Measurements from ENCODE around the gene ZEB1. TPM values are rescaled to one million over a fixed set of nuclear protein-coding genes. Genes with fewer than 3 reads are reported as not detected.

The ZEB1 gene
- total and polyA plus RNA-seq, 2 donors from 2014 or later = 5.5 to 43.0 TPM

- Histone ChIP-seq H3K9ac (ENCODE audit: low read length in 3 of 3) (no peak overlapping the region), H3K4me1 (ENCODE audit: control insufficient read depth in 2 of 3, insufficient read depth in 2 of 3, low read depth in 1 of 3, low read length in 3 of 3) (no peaks in the 10 kb centered on the region), H3K36me3 (ENCODE audit: control insufficient read depth in 2 of 3, insufficient read depth in 3 of 3, low read length in 3 of 3) (no peaks in the 10 kb centered on the region), H3K27me3 (ENCODE audit: control insufficient read depth, insufficient read depth, low read length) (no peaks in the 10 kb centered on the region), H3K9me3 (ENCODE audit: control insufficient read depth in 2 of 3, insufficient read depth in 1 of 3, low read length in 3 of 3) (no peaks in the 10 kb centered on the region), H3K4me3 (ENCODE audit: low read length in 3 of 3) (no peak overlapping the region), H3K27ac (ENCODE audit: low read depth in 2 of 2, low read length in 2 of 2) (no peak overlapping the region)
- no peak for FAIRE-seq
- intact Hi-C loops (cut with DNase I) = no loop called here
- no peak for DNase-seq
- no peak for TF ChIP-seq CTCF (IDR thresholded peaks at IDR 0.05; ENCODE audit: borderline replicate concordance, extremely low read depth, insufficient read depth)
These were observed 28.7 kb downstream of the ZEB1 start for GRCh38 chr10:31347705-31348104.

DNA sequence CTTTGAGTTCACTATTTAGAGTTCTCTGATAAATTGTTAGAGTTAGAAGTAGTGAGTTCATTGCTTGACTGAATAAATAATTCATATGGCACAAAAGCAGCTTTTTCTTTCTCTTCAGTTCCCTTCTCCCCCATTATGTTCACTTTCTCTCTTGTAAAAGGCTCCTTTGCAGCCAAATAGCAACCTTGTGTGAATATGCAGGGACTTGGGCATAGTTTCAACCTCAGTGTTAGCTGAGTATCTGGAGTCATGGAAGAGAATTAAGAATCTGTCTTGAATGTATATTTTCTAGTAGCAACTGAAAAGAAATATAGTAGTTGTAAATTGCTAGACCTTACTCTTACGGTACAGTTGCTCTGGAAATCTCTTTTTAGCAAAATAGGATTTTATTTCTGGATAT lies 31.9 kb downstream of the ZEB1 start:
- H3K27me3 ChIP-seq (ENCODE audit: control insufficient read depth, insufficient read depth, low read length) = no peaks in the 10 kb centered on the region
- FAIRE-seq (no peak), DNase-seq (no peak)
- intact Hi-C loops (cut with DNase I) = no loop called here
- H3K4me3 ChIP-seq (ENCODE audit: low read length in 3 of 3) = no peak overlapping the region
- no peaks in the 10 kb centered on the region for H3K9me3 ChIP-seq (ENCODE audit: control insufficient read depth in 2 of 3, insufficient read depth in 1 of 3, low read length in 3 of 3)
- H3K27ac ChIP-seq (ENCODE audit: low read depth in 2 of 2, low read length in 2 of 2) = no peak overlapping the region
- H3K9ac ChIP-seq (ENCODE audit: low read length in 3 of 3) = no peak overlapping the region
- TF ChIP-seq CTCF (IDR thresholded peaks at IDR 0.05; ENCODE audit: borderline replicate concordance, extremely low read depth, insufficient read depth) = no peak
- H3K36me3 ChIP-seq (ENCODE audit: control insufficient read depth in 2 of 3, insufficient read depth in 3 of 3, low read length in 3 of 3) = no peaks in the 10 kb centered on the region
- no peaks in the 10 kb centered on the region for H3K4me1 ChIP-seq (ENCODE audit: control insufficient read depth in 2 of 3, insufficient read depth in 2 of 3, low read depth in 1 of 3, low read length in 3 of 3)

GRCh38 chr10:31352436-31353226 lies 33.6 kb downstream of the ZEB1 start:
- FAIRE-seq (no peak), DNase-seq (no peak)
- no peaks in the 10 kb centered on the region for H3K27me3 ChIP-seq (ENCODE audit: control insufficient read depth, insufficient read depth, low read length)

More at GRCh38 chr10:31352436-31353226, 33.6 kb downstream of the ZEB1 start:
- TF ChIP-seq CTCF (IDR thresholded peaks at IDR 0.05; ENCODE audit: borderline replicate concordance, extremely low read depth, insufficient read depth) = no peak
- intact Hi-C loops (cut with DNase I) = no loop called here
- no peaks in the 10 kb centered on the region for H3K4me1 ChIP-seq (ENCODE audit: control insufficient read depth in 2 of 3, insufficient read depth in 2 of 3, low read depth in 1 of 3, low read length in 3 of 3)
- no peak overlapping the region for H3K27ac ChIP-seq (ENCODE audit: low read depth in 2 of 2, low read length in 2 of 2)
- H3K9me3 ChIP-seq (ENCODE audit: control insufficient read depth in 2 of 3, insufficient read depth in 1 of 3, low read length in 3 of 3) = no peaks in the 10 kb centered on the region
- H3K4me3 ChIP-seq (ENCODE audit: low read length in 3 of 3) = no peak overlapping the region
- H3K9ac ChIP-seq (ENCODE audit: low read length in 3 of 3) = no peak overlapping the region
- H3K36me3 ChIP-seq (ENCODE audit: control insufficient read depth in 2 of 3, insufficient read depth in 3 of 3, low read length in 3 of 3) = no peaks in the 10 kb centered on the region
